ENCODE measurements around the gene RNF212.

RNF212 gene

GRCh38 chr4:1036095-1036494, 77.3 kb downstream of the RNF212 start:
- no peak for DNase-seq (ENCODE audit: low spot score)

- DNase-seq (ENCODE audit: low spot score): no peak
Measured at GRCh38 chr4:1035510-1035909, 77.9 kb downstream of the RNF212 start.

GRCh38 chr4:1033840-1034551, 79.4 kb downstream of the RNF212 start:
- DNase-seq (ENCODE audit: low spot score): no peak

- DNase-seq (ENCODE audit: low spot score): no peak
Measured at GRCh38 chr4:1032861-1033260, 80.5 kb downstream of the RNF212 start.

- DNase-seq (ENCODE audit: low spot score): no peak
Measured at GRCh38 chr4:1031956-1032795, 81.2 kb downstream of the RNF212 start.

GRCh38 chr4:1031346-1031745, 82.0 kb downstream of the RNF212 start:
- DNase-seq (ENCODE audit: low spot score): no peak

- DNase-seq (ENCODE audit: low spot score): no peak
Measured at GRCh38 chr4:1030559-1030958, 82.8 kb downstream of the RNF212 start.

GRCh38 chr4:1030031-1030430, 83.3 kb downstream of the RNF212 start:
- DNase-seq (ENCODE audit: low spot score): no peak

GRCh38 chr4:1029529-1029928, 83.8 kb downstream of the RNF212 start:
- no peak for DNase-seq (ENCODE audit: low spot score)

DNA sequence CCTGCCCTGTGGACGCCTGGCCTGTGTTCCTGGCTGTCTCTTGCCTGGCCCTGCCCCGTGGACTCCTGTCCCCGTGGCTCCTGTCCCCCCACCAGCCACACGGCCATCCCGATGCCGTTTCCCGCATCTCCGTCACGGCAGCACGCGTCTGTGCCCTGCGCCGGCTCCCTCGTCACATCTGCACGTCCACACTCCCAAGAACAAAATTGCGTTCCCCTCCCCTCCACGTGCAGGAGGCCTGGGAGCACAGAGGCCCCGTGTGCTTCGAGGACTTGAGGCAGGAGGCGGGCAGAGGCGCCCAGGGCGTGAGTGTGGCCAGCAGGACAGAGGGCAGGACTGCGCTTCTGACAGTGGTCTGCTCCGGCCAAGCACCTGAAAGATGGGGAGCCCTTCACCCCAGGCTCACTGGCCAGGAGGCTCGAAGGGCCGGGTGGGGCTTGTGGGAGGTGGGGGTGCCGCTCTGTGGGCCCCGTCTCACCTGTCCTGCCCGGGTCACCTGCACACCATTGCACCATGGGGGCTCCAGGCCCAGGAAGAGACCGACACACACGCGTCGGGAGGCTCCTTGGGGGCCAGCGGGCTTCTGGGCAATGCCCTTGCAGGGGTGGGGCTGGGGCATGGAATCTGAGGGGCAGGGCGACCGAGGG, 84.7 kb downstream of the RNF212 start:
- DNase-seq (ENCODE audit: low spot score): no peak

DNA sequence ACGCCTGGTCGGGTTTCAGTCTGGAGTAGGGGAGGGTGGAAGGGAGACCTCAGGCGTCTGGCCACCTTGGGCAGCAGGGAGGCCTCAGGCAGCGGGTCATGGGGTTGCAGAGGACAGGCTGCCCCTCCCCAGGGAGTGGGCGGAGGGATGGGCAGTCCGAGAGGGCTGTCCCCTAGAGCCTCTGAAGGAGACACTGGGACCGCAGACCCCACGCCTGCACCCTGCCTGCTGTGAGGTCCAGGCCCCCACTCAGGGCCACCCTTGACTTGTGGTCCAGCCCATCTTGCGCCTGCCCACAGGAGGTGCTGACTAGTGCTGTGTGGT, 85.5 kb downstream of the RNF212 start:
- DNase-seq (ENCODE audit: low spot score): no peak

DNA sequence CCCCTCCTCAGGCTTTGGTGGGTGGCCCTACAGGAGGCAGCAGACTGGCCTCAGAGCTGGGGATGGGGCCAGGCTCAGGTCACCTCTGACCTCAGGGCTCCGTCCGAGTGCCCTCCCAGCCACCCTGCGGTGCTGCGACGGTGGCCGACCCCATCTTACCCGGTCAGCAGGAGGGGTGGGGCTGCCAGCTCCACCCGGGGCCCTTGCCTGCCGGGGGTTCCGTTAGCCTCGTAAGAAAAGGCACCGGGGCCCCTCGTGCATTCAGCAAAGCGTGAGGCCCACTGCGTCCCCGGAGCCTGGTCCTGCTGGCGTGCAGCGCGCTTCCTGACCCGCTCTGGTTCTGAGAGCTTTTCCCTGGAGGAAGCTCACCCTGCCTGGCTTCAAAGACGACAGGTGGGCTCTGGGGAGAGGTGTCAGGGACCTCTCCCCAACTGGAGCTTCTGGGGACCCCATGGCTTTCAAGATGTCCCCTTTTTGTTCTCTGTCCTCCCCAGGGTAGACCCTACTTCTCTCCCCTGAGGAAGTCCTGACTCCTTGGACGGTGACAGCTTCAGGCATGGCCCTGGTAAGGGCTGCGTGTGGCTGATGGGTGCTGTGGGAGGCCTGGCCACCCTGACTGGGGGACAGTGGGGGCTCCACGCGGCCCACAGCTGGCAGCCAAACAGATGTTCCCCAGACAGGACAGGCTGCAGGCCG, 86.0 kb downstream of the RNF212 start:
- DNase-seq (ENCODE audit: low spot score): no peak

- peak; percentile 31 for DNase-seq (ENCODE audit: low spot score)
Measured at GRCh38 chr4:1026115-1026514, 87.2 kb downstream of the RNF212 start.

DNA sequence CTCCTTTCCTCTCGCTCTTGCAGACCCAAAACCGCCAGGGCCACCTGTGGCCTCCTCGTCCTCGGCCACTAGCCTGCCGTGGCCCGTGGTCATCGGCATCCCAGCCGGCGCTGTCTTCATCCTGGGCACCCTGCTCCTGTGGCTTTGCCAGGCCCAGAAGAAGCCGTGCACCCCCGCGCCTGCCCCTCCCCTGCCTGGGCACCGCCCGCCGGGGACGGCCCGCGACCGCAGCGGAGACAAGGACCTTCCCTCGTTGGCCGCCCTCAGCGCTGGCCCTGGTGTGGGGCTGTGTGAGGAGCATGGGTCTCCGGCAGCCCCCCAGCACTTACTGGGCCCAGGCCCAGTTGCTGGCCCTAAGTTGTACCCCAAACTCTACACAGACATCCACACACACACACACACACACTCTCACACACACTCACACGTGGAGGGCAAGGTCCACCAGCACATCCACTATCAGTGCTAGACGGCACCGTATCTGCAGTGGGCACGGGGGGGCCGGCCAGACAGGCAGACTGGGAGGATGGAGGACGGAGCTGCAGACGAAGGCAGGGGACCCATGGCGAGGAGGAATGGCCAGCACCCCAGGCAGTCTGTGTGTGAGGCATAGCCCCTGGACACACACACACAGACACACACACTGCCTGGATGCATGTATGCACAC, 88.3 kb downstream of the RNF212 start:
- DNase-seq (ENCODE audit: low spot score): no peak

- no peak for DNase-seq (ENCODE audit: low spot score)
Measured at GRCh38 chr4:1023895-1024740, 89.2 kb downstream of the RNF212 start.

DNA sequence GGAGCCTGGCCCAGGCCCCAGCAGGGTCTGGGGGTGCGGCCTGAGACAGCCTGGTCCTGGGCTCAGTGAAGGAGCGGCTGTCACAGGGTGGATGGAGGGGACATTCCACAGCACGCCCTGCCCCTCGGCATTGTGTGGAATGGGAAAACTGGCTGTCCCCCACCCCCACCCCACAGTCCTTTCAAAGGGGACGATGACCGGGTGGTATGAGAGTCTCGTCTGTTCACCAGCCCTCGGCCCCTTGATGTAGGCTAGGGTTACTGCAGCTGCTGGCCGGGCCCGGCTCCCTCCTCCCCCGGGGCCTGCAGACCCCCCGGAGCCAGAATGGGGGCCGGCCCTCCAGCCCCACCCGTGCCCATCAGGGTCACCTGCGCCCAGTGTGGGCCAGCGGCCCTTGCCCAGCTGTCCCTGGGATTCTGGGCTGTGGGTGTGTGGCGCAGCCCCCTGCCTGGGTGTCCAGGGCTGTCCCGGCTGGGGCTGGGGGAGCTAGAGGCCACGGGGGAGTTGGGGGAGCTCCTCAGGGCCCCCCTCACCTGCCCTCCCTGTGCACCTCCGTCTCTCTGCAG, 90.2 kb downstream of the RNF212 start:
- DNase-seq (ENCODE audit: low spot score): no peak

DNA sequence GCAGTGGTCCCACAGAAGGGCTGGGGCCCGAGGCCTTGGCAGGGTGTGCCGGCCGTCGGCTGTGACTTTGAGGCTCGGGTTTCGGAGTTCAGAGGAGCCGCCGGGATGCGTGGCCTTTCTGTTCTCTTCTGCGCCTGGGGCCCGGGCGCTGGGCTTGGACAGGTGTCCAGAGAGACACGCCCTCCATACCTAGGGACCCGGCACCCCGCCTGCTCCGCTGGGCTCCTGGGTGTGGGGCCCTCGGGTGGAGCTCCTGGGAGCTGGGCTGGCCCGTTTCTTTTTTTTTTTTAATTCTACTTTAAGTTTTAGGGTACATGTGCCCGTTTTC, 90.7 kb downstream of the RNF212 start:
- DNase-seq (ENCODE audit: low spot score): no peak

GRCh38 chr4:1022051-1022738, 91.2 kb downstream of the RNF212 start:
- no peak for DNase-seq (ENCODE audit: low spot score)

All from RKO (cell line).